Tongue (tissue), 2 donors: Measurements from ENCODE around the gene RBM28. TPM values are rescaled to one million over a fixed set of nuclear protein-coding genes. Genes with fewer than 3 reads are reported as not detected.

Source experiments
- DNase-seq: peaks from one replicate; pipeline ENCODE4 v3.0.0-alpha.2; 2015
- total RNA-seq: library from RNA; depleted of rRNA; stranded (reverse); fragments of >200 nt; gene quantifications from one replicate; pipeline ENCODE4 v1.2.3, GENCODE V29; 2014

RBM28 gene, protein sequence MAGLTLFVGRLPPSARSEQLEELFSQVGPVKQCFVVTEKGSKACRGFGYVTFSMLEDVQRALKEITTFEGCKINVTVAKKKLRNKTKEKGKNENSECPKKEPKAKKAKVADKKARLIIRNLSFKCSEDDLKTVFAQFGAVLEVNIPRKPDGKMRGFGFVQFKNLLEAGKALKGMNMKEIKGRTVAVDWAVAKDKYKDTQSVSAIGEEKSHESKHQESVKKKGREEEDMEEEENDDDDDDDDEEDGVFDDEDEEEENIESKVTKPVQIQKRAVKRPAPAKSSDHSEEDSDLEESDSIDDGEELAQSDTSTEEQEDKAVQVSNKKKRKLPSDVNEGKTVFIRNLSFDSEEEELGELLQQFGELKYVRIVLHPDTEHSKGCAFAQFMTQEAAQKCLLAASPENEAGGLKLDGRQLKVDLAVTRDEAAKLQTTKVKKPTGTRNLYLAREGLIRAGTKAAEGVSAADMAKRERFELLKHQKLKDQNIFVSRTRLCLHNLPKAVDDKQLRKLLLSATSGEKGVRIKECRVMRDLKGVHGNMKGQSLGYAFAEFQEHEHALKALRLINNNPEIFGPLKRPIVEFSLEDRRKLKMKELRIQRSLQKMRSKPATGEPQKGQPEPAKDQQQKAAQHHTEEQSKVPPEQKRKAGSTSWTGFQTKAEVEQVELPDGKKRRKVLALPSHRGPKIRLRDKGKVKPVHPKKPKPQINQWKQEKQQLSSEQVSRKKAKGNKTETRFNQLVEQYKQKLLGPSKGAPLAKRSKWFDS
- 28.1 TPM for total RNA-seq

- peak; percentile 97 for DNase-seq
Observed at GRCh38 chr7:128343554-128344430, at the start of gene RBM28. TSS of gene RBM28 (minus strand) at chr7:128343908. CDS start at chr7:128343793, 115 bp downstream.

DNA sequence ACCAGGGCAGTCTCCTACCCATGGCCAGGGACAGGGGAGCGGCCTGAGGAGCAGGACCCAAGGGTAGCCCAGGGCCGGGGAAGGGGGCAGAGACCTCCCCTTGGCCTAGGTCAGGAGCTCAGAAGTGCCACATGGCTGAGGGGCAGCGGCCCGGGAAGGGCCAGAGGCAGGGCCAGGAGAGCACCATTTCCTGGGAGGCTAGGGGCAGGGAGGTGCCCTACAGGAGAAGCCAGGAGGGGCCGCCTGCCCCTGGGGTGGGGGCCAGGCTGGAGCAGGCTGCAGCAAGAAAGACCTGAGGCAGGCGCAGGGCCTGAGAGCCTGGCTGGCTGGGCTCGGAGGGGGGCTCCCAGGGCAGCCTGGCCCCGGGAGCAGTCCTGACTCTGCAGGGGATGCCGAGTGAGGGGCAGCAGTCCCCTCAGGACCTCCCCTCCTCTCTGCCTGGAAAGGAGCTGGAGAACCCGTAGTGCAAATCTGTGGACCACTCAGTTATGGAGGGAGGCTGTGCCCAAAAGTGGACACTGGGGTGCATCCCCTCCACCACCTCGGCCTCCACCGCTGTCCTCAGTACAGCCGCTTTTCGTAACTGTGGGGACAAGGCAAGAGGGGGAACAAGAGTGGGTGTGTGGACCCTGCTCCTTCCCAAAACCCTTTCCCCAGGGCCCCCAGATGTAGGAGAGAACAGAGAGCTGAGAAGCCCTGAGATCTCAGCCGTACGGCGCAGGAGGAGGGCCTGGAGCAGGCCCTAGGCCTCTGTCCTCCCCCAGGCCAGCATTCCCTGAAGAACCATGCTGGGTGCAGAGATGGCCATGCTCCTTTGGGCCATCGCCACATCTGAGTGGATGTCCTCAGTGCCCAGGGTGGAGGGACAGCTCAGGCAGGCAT is 49.0 kb upstream of the RBM28 start:
- DNase-seq, result no peak

DNA sequence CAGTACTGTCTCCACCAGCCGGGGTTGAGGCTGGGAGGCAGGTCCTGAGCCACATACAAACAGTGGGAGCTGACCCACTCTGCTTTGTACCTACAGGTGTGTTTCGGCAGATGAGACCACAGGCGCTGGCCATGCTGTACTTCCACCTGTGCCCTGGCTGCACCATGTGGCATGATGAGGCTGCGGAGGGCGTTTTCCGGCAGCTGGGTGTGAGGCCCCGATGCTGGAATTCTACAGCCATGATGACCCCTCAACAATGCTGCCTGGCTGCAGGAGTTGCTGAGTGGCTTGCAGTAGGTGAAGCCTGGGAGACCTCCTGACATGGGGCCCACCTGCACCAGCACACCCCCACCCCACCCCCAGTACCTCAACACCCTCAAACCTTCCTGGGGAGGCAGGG is 48.1 kb upstream of the RBM28 start:
- no peak for DNase-seq

GRCh38 chr7:128390871-128391565 is 47.3 kb upstream of the RBM28 start:
- no peak for DNase-seq

DNA sequence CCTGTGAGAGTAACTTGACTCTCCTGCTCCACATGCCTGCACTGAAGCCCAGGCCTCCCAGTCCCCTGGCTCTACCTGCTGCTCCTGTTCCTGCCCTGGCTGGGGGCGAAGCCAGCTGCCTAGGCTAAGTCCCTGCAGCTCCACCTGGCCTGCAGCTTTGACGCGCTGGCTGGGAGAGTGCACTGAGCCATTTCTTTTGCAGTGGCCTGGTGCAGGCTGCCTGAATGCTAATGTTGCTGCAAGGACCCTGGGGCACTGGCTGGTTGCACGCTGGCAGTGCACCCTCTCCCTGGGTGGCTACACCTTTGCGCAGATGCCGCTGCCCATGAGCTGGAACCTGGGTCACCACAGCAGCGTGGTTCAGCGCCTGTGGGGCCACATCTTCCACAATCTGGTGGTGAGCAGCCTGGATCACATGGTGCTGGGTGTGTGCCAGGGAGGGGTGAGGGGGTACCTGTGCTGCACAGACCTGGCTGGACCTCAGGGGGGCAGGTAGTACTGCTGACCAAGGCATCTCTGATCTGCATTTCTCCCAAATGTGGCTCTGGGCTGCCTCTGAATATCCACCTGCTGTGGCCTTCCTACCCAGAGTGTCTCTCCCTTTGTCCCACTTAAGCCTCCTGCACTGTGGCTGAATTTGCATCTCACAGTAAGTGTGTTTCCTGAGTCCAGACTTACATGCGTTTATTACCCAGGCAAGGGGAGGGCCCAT is 46.1 kb upstream of the RBM28 start:
- DNase-seq, result no peak

GRCh38 chr7:128389085-128389617 is 45.4 kb upstream of the RBM28 start:
- no peak for DNase-seq

- DNase-seq, result no peak
Observed at GRCh38 chr7:128388145-128388485, 44.4 kb upstream of the RBM28 start.

- DNase-seq, result peak; percentile 92
Observed at GRCh38 chr7:128387216-128388144, 43.8 kb upstream of the RBM28 start.

- no peak for DNase-seq
Observed at GRCh38 chr7:128385988-128386925, 42.5 kb upstream of the RBM28 start.

- DNase-seq, result no peak
Observed at GRCh38 chr7:128384726-128385125, 41.0 kb upstream of the RBM28 start.

GRCh38 chr7:128383776-128384175 is 40.1 kb upstream of the RBM28 start:
- no peak for DNase-seq

DNA sequence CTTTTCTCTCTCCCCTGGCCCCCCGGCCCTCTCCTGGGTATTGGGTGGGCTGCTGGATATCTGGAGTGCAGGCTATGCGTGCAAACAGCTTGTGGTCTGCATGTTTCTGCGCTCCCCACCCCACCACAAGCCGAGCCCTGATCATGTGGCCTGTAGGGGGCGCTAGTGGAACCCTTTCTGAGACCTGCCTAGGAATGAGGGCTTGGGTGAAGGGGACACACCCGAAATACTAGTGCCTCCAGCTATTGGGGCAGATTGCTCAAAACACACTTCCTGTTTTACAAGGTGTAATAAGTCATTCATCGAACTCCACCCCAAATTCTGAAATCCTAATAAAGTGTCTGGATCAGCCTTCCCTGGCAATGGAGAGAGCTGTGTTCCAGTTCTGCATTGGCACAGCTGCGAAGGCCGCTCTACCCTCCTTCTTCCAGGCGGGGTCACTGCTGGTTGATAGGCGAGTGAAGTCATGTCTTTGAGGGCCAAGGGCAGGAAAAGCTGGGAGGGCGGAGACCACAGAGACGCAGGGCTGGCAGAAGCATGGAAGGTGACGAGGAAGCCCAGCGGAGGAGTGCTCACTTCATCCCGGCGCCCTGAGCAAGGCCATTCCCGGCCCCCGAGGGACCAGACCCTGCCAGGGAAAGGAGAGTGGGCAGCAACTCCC is 37.6 kb upstream of the RBM28 start:
- DNase-seq, result no peak

DNA sequence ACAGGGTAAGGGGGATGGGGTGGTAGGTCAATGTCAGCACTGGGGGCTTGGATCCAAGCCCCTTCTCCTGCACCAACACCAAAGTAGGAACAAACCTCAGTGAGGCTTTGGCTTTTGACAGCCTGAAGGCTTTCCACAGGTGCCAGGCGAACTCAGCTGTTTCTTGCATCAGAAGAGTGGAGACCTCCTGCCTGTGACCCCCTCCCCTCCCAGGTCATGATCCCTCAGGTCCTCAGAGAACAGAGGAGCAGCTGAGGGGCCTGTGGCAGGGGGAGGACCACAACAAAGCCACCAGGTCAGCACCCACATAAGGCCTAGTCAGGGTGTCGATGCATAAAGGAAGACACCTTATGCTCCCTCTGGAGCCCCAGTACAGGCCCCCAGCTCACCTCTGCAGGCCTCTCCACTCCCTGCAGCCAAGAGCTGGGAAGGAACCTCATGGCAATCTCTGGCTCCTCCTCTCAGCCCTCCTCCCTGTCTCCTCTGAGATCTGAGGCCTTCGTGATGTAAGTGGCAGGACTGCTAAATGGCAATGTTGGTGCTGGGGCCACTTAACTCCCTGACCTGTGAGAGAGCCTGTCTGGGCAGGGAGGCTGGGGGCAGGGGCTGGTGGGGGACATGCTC is 36.9 kb upstream of the RBM28 start:
- peak; percentile 65 for DNase-seq

DNA sequence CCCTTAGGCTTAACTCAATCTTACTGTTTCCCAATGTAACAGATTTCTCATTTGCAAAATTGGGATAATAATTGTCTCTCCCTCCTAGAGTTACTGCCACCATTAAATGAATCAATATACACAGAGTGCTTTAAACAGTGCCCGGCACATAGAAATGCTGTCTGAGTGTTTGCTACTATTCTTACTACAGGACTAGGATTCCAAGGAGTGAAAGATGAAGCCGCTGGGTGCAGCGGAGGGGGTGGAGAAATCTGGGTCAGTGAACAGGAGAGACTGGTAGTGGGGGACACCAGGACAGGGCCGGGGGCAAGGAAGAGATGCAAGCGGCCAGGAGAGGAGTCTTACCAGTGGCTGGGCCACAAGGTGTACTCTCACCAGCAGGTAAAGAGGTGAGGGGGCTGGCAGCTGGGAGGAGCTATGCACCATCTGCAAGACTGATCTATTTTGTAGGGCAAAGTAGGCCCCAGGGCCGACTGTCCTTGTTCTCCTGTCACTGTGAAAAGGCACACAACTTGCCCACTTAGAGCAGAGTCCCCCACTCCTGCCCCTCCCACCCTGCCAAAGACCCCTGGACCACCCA is 36.3 kb upstream of the RBM28 start:
- DNase-seq, result peak; percentile 44

DNA sequence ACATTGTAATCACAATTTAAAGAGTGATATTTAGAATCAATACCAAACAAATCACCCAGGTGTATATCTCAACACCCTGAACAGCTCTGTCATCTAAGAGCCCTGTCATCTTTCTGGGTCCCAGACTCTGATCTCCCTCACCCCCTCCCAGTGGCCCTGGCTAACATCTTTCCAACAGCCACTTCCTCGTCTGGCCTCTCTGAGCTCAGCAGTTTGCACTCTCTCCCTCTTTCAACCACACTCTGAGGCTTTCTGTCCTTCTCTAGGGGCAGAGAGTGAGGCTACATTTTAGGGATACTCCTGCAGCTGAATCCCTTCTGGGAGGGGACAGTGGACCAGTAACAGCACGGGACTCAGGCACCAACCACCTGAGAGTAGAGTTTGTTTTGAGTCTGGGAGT is 34.9 kb upstream of the RBM28 start:
- DNase-seq, result no peak

DNA sequence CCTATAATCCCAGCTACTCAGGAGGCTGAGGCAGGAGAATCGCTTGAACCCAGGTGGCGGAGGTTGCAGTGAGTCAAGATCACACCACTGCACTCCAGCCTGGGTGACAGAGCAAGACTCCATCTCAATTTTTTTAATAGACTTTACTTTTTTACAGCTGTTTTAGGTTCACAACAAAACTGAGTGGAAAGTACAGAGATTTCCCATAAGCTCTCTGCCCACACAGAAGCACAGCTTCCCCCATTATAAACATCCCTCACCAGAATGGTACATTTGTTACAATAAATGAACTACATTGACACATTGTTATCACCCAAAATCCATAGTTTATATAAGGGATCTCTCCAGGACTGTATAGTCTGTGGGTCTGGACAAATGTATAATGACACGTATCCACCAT is 32.4 kb upstream of the RBM28 start:
- no peak for DNase-seq
